Transverse colon (tissue), 3 donors: Measurements from ENCODE around the gene SMYD3.

Source experiments
- EP300 ChIP-seq: sonication (generic); formaldehyde crosslinking; IDR thresholded peaks from one replicate; pipeline ENCODE4 v1.6.1; 2017; ENCODE audit warnings: antibody characterized with exemption, low read depth
- POLR2A ChIP-seq: fragments of 450-650 bp; IDR thresholded peaks from one replicate; pipeline ENCODE4 v1.6.1; 2016; ENCODE audit warnings: antibody characterized with exemption, mild to moderate bottlenecking, moderate library complexity
- TF ChIP-seq, protein P1 (sequence below), 5 experiments: fragments of 200-600 bp in 3 of 5; fragments of 450-650 bp in 2 of 5; sonication (generic) in 3 of 5; IDR thresholded peaks; 1 replicate in 2 of 5; 2 replicates in 3 of 5; pipeline ENCODE4 v1.5.1; 2016 to 2017; ENCODE audit warnings: antibody characterized with exemption in 5 of 5, inconsistent platforms in 3 of 5, mild to moderate bottlenecking in 2 of 5, moderate library complexity in 1 of 5

DNA sequence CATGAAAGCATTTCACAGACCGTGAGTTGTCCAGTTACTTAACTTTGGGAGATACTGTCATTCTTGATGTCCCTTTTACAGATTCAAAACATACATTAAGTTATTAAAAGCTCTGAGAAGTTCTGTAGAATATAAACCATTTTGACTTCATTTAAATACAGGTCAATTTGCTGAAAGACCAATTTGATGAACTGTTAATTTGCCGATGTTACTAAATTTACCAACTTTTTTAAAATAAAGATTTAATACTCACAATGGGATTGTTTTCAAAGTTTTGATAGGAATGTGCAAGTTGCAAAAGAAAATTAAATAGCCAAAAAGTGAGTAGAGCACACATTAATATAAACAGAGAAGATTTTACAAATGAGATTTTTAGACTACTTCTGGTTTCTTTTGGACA is 666.1 kb downstream of the SMYD3 start:
- no peak for TF ChIP-seq POLR2A
- TF ChIP-seq, protein P1, sequence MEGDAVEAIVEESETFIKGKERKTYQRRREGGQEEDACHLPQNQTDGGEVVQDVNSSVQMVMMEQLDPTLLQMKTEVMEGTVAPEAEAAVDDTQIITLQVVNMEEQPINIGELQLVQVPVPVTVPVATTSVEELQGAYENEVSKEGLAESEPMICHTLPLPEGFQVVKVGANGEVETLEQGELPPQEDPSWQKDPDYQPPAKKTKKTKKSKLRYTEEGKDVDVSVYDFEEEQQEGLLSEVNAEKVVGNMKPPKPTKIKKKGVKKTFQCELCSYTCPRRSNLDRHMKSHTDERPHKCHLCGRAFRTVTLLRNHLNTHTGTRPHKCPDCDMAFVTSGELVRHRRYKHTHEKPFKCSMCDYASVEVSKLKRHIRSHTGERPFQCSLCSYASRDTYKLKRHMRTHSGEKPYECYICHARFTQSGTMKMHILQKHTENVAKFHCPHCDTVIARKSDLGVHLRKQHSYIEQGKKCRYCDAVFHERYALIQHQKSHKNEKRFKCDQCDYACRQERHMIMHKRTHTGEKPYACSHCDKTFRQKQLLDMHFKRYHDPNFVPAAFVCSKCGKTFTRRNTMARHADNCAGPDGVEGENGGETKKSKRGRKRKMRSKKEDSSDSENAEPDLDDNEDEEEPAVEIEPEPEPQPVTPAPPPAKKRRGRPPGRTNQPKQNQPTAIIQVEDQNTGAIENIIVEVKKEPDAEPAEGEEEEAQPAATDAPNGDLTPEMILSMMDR (IDR thresholded peaks at IDR 0.05), result no peak
- no peak for TF ChIP-seq EP300
